Stimulated activated CD8-positive, alpha-beta memory T cell treated with anti-CD3 and anti-CD28 coated beads, Interleukin-12 subunit alpha, Interleukin-12 subunit beta, amount 100 ng/mL, for 24 hours (primary cell): ENCODE measurements around the gene HSPA2.
"Not testable (repeated sequence)": the region's sequence is repeated elsewhere in the genome, so short reads cannot be mapped to it uniquely, and the experiment has no call there.

Experiments
- DNase-seq: peaks from one replicate; pipeline ENCODE4 v3.0.0-alpha.2; 2020; ENCODE audit errors: extremely low read depth

HSPA2 gene

GRCh38 chr14:64561631-64562030, 21.1 kb downstream of the HSPA2 start:
- no peak for DNase-seq

DNA sequence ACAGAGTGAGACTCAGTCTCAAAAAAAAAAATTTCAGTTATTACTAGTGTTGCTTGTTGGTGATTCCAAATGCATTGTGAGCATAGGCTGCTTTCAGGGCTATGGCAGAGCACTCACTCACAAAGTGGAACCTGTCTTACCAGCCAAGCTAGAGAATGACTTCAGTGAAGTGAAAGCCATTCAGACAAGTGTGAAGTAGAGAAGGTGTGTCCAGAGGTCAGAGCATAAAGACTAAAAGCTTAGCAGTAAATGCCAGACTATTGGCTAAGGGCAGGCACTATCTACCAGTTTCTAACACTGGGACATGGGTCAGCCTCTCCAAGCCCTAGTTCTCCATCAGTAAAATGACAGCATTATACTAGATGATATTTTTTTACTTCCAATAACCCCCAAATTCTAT, 21.9 kb downstream of the HSPA2 start:
- DNase-seq = no peak

DNA sequence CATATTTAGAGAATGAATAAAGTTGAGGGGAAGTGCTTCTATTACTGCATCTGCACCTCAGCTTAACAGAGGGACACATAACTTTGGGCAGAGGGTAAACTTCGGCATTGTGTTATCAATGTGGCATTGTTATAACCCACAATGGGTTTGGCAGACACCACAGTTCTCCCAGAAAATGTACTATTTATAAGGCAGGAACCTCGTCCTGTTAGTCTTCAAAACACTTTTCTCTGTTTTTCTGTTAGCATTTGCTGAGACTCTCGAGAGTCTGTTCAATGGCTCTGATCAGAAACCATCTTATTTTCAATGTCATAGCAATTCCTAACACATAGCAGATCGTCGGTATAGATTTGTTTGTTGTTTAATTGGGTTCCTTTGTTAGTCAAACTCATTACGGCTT, 23.2 kb downstream of the HSPA2 start:
- DNase-seq = no peak

DNA sequence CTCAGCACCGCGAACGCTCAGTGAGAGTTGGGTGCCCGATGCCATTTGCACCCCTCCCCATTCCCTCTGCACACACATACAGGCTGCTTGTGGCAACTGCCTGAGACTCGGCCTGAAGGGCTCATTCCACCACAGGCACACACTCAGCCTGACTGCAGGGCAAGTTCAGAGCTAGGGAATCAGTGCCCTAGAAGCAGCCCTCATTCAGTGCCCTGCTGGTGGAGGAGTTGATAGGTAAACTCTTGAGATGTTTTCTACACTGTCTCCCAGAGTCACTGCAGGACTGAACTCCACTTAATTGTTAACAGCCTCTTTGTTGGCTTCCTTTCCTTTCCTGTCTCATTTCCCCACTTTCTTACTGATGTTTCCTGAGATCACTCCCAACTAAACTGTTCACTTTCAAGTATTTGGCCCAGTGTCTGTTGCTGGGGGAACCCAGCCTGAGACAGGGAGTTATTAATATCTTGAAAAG, 26.1 kb downstream of the HSPA2 start:
- no peak for DNase-seq

- DNase-seq = no peak
Observed at GRCh38 chr14:64569138-64569631, 28.6 kb downstream of the HSPA2 start.

DNA sequence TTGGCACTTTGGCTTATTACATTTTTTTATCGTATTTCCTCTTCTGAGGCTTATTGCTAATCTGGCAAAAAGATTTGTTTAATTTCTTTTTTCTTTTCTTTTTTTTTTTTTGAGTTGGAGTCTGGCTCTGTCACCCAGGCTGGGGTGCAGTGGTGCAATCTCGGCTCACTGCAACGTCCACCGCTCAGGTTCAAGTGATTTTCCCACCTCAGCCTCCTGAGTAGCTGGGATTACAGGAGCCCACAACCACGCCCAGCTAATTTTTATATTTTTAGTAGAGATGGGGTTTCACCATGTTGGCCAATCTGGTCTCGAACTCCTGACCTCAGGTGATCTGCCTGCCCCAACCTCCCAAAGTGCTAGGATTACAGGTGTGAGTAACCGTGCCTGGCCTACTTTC, 29.1 kb downstream of the HSPA2 start:
- DNase-seq = not testable (repeated sequence)

DNA sequence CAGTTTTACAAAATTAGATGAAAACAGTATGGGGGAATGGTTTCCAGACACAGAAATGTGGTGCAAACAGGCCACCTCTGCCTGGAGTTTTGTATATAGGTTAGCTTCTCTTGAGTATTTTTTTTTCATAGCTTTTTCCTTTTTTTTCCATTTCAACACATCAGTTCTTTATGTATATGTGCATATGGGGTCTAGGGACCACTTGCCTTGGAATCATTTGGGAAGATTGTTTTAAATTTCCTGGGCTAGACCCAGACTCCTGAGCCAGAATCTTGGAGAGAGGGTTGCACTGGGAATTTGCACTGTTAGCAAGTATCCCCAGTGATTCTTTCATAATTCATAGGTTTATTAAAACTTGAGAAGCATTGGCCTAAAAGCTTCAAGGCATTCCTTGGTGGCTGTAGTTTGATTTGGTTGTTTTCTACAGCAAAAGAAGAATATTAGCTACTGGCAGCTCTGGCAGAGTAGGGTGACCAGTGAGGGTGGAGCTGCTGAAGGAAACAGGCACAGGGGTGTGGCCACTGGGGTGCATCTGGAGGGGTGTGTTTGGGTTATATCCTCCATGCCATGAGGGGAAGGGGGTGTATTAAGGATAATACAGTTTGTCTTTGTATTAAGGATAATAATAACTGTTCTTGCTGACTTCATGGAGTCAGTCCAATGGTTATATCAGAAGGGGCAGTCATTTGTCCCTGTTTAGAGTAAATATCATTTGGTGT, 32.0 kb downstream of the HSPA2 start:
- DNase-seq = no peak

DNA sequence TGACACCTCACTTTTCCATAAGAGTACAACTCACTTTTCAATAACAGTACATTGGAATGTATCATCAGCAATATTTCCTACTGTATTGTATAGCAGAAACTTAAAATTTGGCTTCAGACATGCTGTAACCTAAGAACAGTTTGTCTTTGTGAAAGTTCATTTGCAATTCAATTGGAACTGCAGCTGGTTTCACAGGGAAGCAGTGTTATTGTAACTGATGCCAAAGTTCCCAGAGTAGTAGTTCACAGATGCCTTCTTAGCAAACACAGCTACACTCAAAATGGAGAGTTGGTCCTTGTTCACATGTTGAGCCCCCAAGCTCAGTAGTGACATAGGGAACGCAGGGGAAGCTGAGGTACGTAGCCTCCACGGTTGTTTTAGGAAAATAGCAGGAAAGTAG, 32.6 kb downstream of the HSPA2 start:
- no peak for DNase-seq

GRCh38 chr14:64574371-64575107, 34.0 kb downstream of the HSPA2 start:
- DNase-seq = no peak

DNA sequence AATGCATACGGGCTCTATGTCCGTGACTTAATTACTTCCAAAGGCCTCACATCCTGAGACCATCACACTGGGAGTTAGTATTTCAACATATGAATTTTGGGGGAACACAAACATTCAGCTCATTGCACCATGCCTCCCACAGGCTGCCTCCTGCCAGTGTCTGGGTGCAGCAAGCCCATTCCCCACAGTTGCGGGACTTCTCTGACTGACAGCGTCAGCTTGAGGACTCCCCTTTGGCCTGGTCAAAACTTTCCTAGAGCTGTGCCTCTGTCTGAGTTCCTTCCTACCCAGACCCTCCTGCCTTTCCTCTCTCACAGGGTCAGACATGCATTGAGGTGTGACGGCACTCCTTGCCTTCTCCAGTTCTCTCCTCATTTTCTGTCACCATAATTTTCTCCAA, 36.7 kb downstream of the HSPA2 start:
- DNase-seq = no peak

DNA sequence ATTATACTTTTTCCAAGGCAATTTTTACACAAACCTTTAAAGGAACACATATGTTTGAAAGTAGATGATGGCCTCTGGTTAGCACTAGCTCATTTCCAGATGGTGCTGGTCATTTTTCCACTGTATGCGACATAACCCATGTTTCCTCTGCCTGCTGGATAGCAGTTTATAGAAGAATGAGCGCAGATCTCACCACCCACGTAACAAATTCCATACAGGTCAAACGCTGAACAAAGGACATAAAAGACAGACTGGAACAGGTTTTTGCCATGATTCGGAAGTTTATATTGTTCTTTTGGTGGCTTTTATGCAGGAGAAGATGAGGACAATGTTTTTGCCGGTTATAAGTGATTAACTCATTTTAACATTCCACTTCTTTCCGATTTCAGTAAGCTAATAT, 39.9 kb downstream of the HSPA2 start:
- DNase-seq = no peak

DNA sequence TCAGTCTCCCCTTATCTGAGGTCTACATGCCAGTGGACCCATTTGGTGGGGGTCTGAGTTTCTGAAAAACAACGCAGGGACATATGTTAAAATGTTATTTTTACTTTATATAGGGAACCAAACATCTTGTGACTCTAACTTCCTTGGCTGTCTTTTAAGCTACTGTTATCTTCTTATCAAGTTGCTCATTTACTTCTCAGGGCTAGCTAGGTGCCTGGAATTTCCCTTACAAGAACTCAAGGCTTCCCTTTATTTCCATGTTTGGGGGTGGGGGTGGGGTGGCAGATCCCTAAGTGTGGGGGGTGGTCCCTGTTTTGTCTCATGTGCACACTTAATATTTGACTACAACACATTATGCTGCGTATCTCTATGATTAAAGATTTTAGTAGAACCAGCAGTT, 40.8 kb downstream of the HSPA2 start:
- no peak for DNase-seq

DNA sequence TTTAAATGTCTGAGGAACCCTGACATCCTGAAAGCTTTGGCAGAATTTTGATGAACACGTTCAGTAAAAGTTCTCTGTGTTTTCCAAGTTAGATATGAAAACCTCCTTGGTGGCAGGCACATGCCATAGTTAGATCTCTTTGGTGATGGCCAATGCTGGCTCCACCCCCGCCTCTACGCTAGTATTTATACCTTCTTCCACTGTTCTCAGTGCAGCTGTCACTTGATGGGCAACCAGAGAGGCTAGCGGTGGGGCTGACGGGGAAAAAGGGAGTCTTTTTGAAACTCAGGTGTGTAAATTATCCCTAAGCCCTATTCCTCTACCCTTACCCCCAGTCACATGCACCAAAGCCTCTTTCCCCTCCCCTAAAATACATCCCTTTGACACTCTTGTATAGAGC, 41.3 kb downstream of the HSPA2 start:
- DNase-seq = no peak

GRCh38 chr14:64584190-64584589, 43.6 kb downstream of the HSPA2 start:
- DNase-seq = no peak

DNA sequence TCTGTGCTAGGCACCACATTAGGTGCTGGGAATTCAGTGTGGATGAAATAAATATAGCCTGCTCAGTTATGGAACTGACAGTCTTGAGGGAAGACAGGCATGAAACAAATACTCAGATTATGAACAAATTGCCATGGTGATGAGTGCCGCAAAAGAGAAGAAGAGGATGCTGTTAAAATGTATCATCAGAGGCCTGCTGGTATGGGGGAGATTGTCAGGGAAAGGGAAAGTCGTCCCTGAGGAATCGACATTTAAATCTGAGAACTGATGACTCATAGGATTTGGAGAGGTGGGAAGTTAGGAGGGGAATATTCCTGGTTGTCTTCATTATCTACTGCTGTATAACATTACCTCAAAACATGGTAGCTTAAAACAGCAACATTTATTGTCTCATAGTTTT, 51.3 kb downstream of the HSPA2 start:
- no peak for DNase-seq
